ENCODE results near the gene FHIP1A.

FHIP1A gene

GRCh38 chr4:151418385-151418784 lies 9.4 kb downstream of the FHIP1A start:
- no peak for DNase-seq

- DNase-seq = no peak
These were observed 9.9 kb downstream of the FHIP1A start for GRCh38 chr4:151418856-151419255.

GRCh38 chr4:151420250-151420807 lies 11.4 kb downstream of the FHIP1A start:
- no peak for DNase-seq

- DNase-seq = no peak
These were observed 13.9 kb downstream of the FHIP1A start for GRCh38 chr4:151422854-151423253.

GRCh38 chr4:151426513-151426912 lies 17.5 kb downstream of the FHIP1A start:
- no peak for DNase-seq

GRCh38 chr4:151427266-151427665 lies 18.3 kb downstream of the FHIP1A start:
- DNase-seq = no peak

GRCh38 chr4:151428346-151428745 lies 19.4 kb downstream of the FHIP1A start:
- DNase-seq = no peak

GRCh38 chr4:151429957-151430570 lies 21.1 kb downstream of the FHIP1A start:
- DNase-seq = no peak

- no peak for DNase-seq
These were observed 21.9 kb downstream of the FHIP1A start for GRCh38 chr4:151430740-151431457.

GRCh38 chr4:151431728-151432127 lies 22.8 kb downstream of the FHIP1A start:
- DNase-seq = no peak

GRCh38 chr4:151432654-151433053 lies 23.7 kb downstream of the FHIP1A start:
- no peak for DNase-seq

- no peak for DNase-seq
These were observed 25.3 kb downstream of the FHIP1A start for GRCh38 chr4:151434183-151434860.

- DNase-seq = no peak
These were observed 27.1 kb downstream of the FHIP1A start for GRCh38 chr4:151436093-151436518.

- no peak for DNase-seq
These were observed 28.5 kb downstream of the FHIP1A start for GRCh38 chr4:151437505-151437904.

GRCh38 chr4:151438154-151438553 lies 29.2 kb downstream of the FHIP1A start:
- DNase-seq = no peak

- no peak for DNase-seq
These were observed 30.3 kb downstream of the FHIP1A start for GRCh38 chr4:151439320-151439719.

- DNase-seq = no peak
These were observed 33.0 kb downstream of the FHIP1A start for GRCh38 chr4:151442002-151442401.

- no peak for DNase-seq
These were observed 34.3 kb downstream of the FHIP1A start for GRCh38 chr4:151443247-151443646.

- no peak for DNase-seq
These were observed 34.8 kb downstream of the FHIP1A start for GRCh38 chr4:151443752-151444151.

- no peak for DNase-seq
These were observed 37.2 kb downstream of the FHIP1A start for GRCh38 chr4:151446208-151446607.

- DNase-seq = no peak
These were observed 45.5 kb downstream of the FHIP1A start for GRCh38 chr4:151454513-151454912.

- no peak for DNase-seq
These were observed 46.2 kb downstream of the FHIP1A start for GRCh38 chr4:151455212-151455611.

GRCh38 chr4:151458148-151458547 lies 49.2 kb downstream of the FHIP1A start:
- DNase-seq = no peak

Measured in activated CD4-positive, alpha-beta T cell treated with anti-CD3 and anti-CD28 coated beads, Interleukin-2, amount 50 U/mL, for 16 hours (primary cell).